Neural cell (in vitro differentiated cells): Measurements from ENCODE around the gene KCTD11. TPM values are rescaled to one million over a fixed set of nuclear protein-coding genes. Genes with fewer than 3 reads are reported as not detected.
A peak's percentile ranks its signal among the peaks of the same experiment; 100 is the strongest.

ENCODE experiments used
- H2AFZ ChIP-seq: fragments of 200-600, 300-800 bp; sonication (generic), shearing (Covaris generic); 2 replicates; pipeline ENCODE4 v1.6.0; 2014; ENCODE audit warnings: low read depth, mild to moderate bottlenecking, antibody characterized with exemption, low read length, moderate library complexity
- H3F3A ChIP-seq: fragments of 200-600 bp; shearing (Covaris generic); 2 replicates; pipeline ENCODE4 v1.6.1; 2016; ENCODE audit warnings: mild to moderate bottlenecking, moderate library complexity, mixed read lengths, antibody characterized with exemption, low read length; ENCODE audit not compliant: insufficient read depth, poor library complexity, severe bottlenecking
- H3K27ac ChIP-seq: fragments of 200-600, 300-800 bp; sonication (generic), shearing (Covaris generic); 2 replicates; pipeline ENCODE4 v1.5.1; 2014; ENCODE audit warnings: mild to moderate bottlenecking, low read length, moderate library complexity
- H3K27me3 ChIP-seq: fragments of 300-800, 200-600 bp; sonication (generic), shearing (Covaris generic); 2 replicates; pipeline ENCODE4 v1.6.0; 2014; ENCODE audit warnings: mild to moderate bottlenecking, low read depth, low read length, moderate library complexity; ENCODE audit not compliant: insufficient read depth
- H3K36me3 ChIP-seq: fragments of 300-800, 200-600 bp; sonication (generic), shearing (Covaris generic); 2 replicates; pipeline ENCODE4 v1.5.1; 2014; ENCODE audit warnings: mild to moderate bottlenecking, antibody characterized with exemption, low read length, moderate library complexity; ENCODE audit not compliant: insufficient read depth
- H3K4me2 ChIP-seq: fragments of 300-800, 200-600 bp; sonication (generic), shearing (Covaris generic); 2 replicates; pipeline ENCODE4 v1.6.0; 2014; ENCODE audit warnings: mild to moderate bottlenecking, low read length
- H3K4me3 ChIP-seq: fragments of 300-800, 200-600 bp; sonication (generic), shearing (Covaris generic); 2 replicates; pipeline ENCODE4 v1.5.1; 2014; ENCODE audit warnings: mild to moderate bottlenecking, low read length, moderate library complexity
- H3K79me2 ChIP-seq: fragments of 200-600 bp; shearing (Covaris generic); replicated peaks from 2 replicates; pipeline ENCODE4 v1.6.0; 2014; ENCODE audit warnings: mild to moderate bottlenecking, low read length, moderate library complexity; ENCODE audit not compliant: insufficient read depth
- H3K9ac ChIP-seq: fragments of 300-800, 200-600 bp; sonication (generic), shearing (Covaris generic); 2 replicates; pipeline ENCODE4 v1.6.1; 2016; ENCODE audit warnings: mild to moderate bottlenecking, low read length, mixed read lengths
- H3K9me2 ChIP-seq: fragments of 200-600 bp; shearing (Covaris generic); 2 replicates; pipeline ENCODE4 v1.6.1; 2016; ENCODE audit warnings: mild to moderate bottlenecking, low read length, mixed read lengths; ENCODE audit not compliant: insufficient read depth
- H3K9me3 ChIP-seq: fragments of 200-600, 300-800 bp; sonication (generic), shearing (Covaris generic); 2 replicates; pipeline ENCODE4 v1.6.1; 2016; ENCODE audit warnings: mild to moderate bottlenecking, mixed run types, low read length, moderate library complexity, mixed read lengths
- H4K20me1 ChIP-seq: fragments of 200-600 bp; shearing (Covaris generic); 2 replicates; pipeline ENCODE4 v1.6.1; 2016; ENCODE audit warnings: mild to moderate bottlenecking, mixed run types; ENCODE audit not compliant: insufficient read depth
- EP300 ChIP-seq: fragments of 450-650 bp; conservative IDR thresholded peaks from 2 replicates; pipeline ENCODE4 v1.6.1; 2014; ENCODE audit warnings: antibody characterized with exemption, mild to moderate bottlenecking, moderate library complexity; ENCODE audit not compliant: poor library complexity, severe bottlenecking
- EZH2 ChIP-seq: fragments of 200-600, 300-800 bp; shearing (Covaris generic), sonication (generic); IDR thresholded peaks from 2 replicates; pipeline ENCODE4 v1.6.1; 2014; ENCODE audit warnings: antibody characterized with exemption, low read length, borderline replicate concordance, mild to moderate bottlenecking; ENCODE audit not compliant: insufficient read depth, poor library complexity, severe bottlenecking
- MXI1 ChIP-seq: fragments of 450-650 bp; conservative IDR thresholded peaks from 2 replicates; pipeline ENCODE4 v1.6.1; 2014; ENCODE audit warnings: antibody characterized with exemption, mild to moderate bottlenecking; ENCODE audit not compliant: poor library complexity, severe bottlenecking
- POLR2AphosphoS5 ChIP-seq: IDR thresholded peaks from 2 replicates; pipeline ENCODE4 v1.6.1; 2012
- SMC3 ChIP-seq: fragments of 450-650 bp; conservative IDR thresholded peaks from 2 replicates; pipeline ENCODE4 v1.6.1; 2014; ENCODE audit warnings: antibody characterized with exemption, mild to moderate bottlenecking, moderate library complexity; ENCODE audit not compliant: poor library complexity
- TAF1 ChIP-seq: IDR thresholded peaks from 2 replicates; pipeline ENCODE4 v1.6.1; 2012; ENCODE audit warnings: low read depth
- polyA plus RNA-seq: library from polyadenylated mRNA; depleted of rRNA; stranded (reverse); fragments of >200 nt; gene quantifications from 2 replicates; pipeline ENCODE4 v1.2.3, GENCODE V29; 2014
- TF ChIP-seq, protein P1 (sequence below): IDR thresholded peaks from 2 replicates; pipeline ENCODE4 v1.6.1; 2012; ENCODE audit warnings: borderline replicate concordance
- TF ChIP-seq, protein P2 (sequence below): fragments of 450-650 bp; IDR thresholded peaks from 2 replicates; pipeline ENCODE4 v1.5.1; 2014; ENCODE audit warnings: antibody characterized with exemption, mild to moderate bottlenecking, moderate library complexity; ENCODE audit not compliant: poor library complexity, severe bottlenecking

KCTD11 gene
- polyA plus RNA-seq, 1 donor from 2014 or later, result 2.8 TPM

DNA sequence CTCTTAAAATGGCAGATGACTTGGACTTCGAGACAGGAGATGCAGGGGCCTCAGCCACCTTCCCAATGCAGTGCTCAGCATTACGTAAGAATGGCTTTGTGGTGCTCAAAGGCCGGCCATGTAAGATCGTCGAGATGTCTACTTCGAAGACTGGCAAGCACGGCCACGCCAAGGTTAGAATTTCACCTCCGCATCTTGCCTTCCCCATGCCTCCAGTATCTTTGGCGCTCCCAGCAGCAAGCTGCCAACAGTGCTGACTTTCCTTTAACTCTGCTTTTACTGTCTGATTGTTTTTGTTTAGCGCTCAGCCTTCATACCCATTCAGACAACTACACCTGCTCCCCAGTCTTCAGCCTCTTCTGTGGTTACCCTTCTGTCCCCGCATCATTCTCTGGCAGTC lies 42.3 kb upstream of the KCTD11 start:
- Histone ChIP-seq H3K4me2 (no peak overlapping the region), H3K36me3 (no peaks in the 10 kb centered on the region), H3K27me3 (no peaks in the 10 kb centered on the region), H3K79me2 (peaks cover 41% of the 10 kb centered on the region), H2AFZ (no peak overlapping the region), H3K9me3 (no peaks in the 10 kb centered on the region), H4K20me1 (peaks cover 12% of the 10 kb centered on the region), H3K9me2 (no peaks in the 10 kb centered on the region), H3K4me3 (peak overlapping the region; percentile 91), H3K9ac (no peak overlapping the region), H3F3A (no peaks in the 10 kb centered on the region), H3K27ac (no peak overlapping the region)
- TF ChIP-seq, protein P1, sequence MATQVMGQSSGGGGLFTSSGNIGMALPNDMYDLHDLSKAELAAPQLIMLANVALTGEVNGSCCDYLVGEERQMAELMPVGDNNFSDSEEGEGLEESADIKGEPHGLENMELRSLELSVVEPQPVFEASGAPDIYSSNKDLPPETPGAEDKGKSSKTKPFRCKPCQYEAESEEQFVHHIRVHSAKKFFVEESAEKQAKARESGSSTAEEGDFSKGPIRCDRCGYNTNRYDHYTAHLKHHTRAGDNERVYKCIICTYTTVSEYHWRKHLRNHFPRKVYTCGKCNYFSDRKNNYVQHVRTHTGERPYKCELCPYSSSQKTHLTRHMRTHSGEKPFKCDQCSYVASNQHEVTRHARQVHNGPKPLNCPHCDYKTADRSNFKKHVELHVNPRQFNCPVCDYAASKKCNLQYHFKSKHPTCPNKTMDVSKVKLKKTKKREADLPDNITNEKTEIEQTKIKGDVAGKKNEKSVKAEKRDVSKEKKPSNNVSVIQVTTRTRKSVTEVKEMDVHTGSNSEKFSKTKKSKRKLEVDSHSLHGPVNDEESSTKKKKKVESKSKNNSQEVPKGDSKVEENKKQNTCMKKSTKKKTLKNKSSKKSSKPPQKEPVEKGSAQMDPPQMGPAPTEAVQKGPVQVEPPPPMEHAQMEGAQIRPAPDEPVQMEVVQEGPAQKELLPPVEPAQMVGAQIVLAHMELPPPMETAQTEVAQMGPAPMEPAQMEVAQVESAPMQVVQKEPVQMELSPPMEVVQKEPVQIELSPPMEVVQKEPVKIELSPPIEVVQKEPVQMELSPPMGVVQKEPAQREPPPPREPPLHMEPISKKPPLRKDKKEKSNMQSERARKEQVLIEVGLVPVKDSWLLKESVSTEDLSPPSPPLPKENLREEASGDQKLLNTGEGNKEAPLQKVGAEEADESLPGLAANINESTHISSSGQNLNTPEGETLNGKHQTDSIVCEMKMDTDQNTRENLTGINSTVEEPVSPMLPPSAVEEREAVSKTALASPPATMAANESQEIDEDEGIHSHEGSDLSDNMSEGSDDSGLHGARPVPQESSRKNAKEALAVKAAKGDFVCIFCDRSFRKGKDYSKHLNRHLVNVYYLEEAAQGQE, result no peak
- TF ChIP-seq TAF1 (no peak), SMC3 (no peak)

DNA sequence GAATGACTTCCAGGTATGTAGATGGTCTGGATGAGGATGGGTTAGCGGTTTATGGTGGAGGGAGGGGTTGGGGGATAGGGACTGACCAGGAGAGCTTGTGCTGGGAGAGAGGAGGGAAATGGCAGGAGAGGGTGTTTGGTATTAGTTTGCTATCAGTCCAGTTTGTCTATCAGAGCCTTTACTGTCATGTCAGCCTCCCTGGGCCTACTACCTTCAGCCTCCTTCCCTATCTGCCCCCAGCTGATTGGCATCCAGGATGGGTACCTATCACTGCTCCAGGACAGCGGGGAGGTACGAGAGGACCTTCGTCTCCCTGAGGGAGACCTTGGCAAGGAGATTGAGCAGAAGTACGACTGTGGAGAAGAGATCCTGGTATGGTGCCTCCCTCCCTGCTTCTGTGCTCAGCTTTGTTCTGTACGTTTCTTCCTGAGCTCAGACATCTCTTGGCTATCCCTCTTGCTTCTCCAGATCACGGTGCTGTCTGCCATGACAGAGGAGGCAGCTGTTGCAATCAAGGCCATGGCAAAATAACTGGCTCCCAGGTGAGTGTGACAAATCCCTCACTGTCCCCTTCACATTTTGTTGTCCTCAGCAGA lies 40.8 kb upstream of the KCTD11 start:
- no peak overlapping the region for H3K9ac ChIP-seq
- no peaks in the 10 kb centered on the region for H3K36me3 ChIP-seq
- no peaks in the 10 kb centered on the region for H3K9me2 ChIP-seq
- H3K27me3 ChIP-seq, result no peaks in the 10 kb centered on the region
- TF ChIP-seq MXI1, result no peak
- TF ChIP-seq, protein P1, result no peak
- no peak for TF ChIP-seq EP300
- H3F3A ChIP-seq, result no peaks in the 10 kb centered on the region
- no peak overlapping the region for H3K27ac ChIP-seq
- H4K20me1 ChIP-seq, result peaks cover 12% of the 10 kb centered on the region
- H3K4me2 ChIP-seq, result no peak overlapping the region
- no peak overlapping the region for H2AFZ ChIP-seq
- H3K79me2 ChIP-seq, result peaks cover 42% of the 10 kb centered on the region
- no peaks in the 10 kb centered on the region for H3K9me3 ChIP-seq
- H3K4me3 ChIP-seq, result no peak overlapping the region

DNA sequence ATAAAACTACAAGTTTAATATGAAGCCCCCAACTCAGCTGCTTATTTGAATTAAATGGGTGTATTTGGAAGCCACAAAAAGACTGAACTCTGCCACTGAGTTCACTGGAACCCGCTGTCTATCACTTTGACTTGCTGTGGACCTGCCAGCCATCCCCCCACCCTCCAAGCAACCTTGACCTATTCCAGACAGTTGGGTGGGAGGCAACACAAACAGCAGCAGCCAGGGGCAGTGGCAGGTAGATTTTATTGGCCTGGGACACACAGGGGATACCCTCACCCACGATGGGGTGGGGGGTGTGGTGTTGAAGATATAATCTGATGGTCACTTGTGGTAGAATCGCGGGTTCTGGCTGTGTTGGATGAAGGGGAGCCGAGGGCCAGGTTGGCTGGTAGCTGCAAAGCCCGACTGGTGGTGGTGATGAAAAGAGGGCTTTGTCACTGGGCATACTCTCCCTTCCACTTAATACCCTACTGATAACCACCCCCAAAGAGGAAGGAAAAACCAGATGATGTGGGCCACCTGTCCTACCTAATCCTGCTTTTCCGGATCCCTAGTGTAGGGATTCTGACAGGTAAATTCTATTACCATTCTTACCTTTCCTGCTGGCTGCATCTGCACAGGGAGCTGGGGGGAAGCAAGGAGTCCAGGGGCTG lies 39.4 kb upstream of the KCTD11 start:
- H3F3A ChIP-seq, result no peaks in the 10 kb centered on the region
- H2AFZ ChIP-seq, result no peak overlapping the region
- H3K9me2 ChIP-seq, result no peaks in the 10 kb centered on the region
- H3K27me3 ChIP-seq, result no peaks in the 10 kb centered on the region
- no peak overlapping the region for H3K9ac ChIP-seq
- H3K27ac ChIP-seq, result no peak overlapping the region
- no peaks in the 10 kb centered on the region for H3K36me3 ChIP-seq
- no peak overlapping the region for H3K4me3 ChIP-seq
- H4K20me1 ChIP-seq, result peaks cover 12% of the 10 kb centered on the region
- H3K79me2 ChIP-seq, result peaks cover 42% of the 10 kb centered on the region
- H3K4me2 ChIP-seq, result no peak overlapping the region
- H3K9me3 ChIP-seq, result no peaks in the 10 kb centered on the region
- TF ChIP-seq, protein P1, result no peak
- TF ChIP-seq POLR2AphosphoS5, result no peak
- TF ChIP-seq MXI1, result no peak
- no peak for TF ChIP-seq SMC3
- no peak for TF ChIP-seq TAF1
- TF ChIP-seq EZH2, result no peak
- TF ChIP-seq, protein P2, sequence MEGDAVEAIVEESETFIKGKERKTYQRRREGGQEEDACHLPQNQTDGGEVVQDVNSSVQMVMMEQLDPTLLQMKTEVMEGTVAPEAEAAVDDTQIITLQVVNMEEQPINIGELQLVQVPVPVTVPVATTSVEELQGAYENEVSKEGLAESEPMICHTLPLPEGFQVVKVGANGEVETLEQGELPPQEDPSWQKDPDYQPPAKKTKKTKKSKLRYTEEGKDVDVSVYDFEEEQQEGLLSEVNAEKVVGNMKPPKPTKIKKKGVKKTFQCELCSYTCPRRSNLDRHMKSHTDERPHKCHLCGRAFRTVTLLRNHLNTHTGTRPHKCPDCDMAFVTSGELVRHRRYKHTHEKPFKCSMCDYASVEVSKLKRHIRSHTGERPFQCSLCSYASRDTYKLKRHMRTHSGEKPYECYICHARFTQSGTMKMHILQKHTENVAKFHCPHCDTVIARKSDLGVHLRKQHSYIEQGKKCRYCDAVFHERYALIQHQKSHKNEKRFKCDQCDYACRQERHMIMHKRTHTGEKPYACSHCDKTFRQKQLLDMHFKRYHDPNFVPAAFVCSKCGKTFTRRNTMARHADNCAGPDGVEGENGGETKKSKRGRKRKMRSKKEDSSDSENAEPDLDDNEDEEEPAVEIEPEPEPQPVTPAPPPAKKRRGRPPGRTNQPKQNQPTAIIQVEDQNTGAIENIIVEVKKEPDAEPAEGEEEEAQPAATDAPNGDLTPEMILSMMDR, result no peak
- TF ChIP-seq EP300, result no peak
